KOPT-K1 (cell line): ENCODE results near the gene MXD3.
"Not testable (repeated sequence)": the region's sequence is repeated elsewhere in the genome, so short reads cannot be mapped to it uniquely, and the experiment has no call there.

Experiments
- H3K27ac ChIP-seq: fragments of 200-600 bp; sonication (generic); 2 replicates; pipeline ENCODE4 v1.5.1; 2016; ENCODE audit warnings: antibody characterized with exemption, mild to moderate bottlenecking, low read depth, low read length; ENCODE audit not compliant: poor library complexity, severe bottlenecking
- H3K36me3 ChIP-seq: fragments of 200-600 bp; sonication (generic); 2 replicates; pipeline ENCODE4 v1.5.1; 2017; ENCODE audit warnings: antibody characterized with exemption, mild to moderate bottlenecking, low read length, moderate library complexity; ENCODE audit not compliant: insufficient read depth
- H3K9me3 ChIP-seq: fragments of 200-600 bp; sonication (generic); 2 replicates; pipeline ENCODE4 v1.5.1; 2017; ENCODE audit warnings: antibody characterized with exemption, low read length, mild to moderate bottlenecking; ENCODE audit not compliant: insufficient read depth, poor library complexity, severe bottlenecking

Gene MXD3

GRCh38 chr5:177311723-177312648, at the start of gene MXD3:
Gene MXD3 (minus strand): TSS chr5:177311898. CDS start chr5:177311830, 68 bp downstream.
- Histone ChIP-seq H3K9me3 (no peaks in the 10 kb centered on the region), H3K27ac (peak within 1 kb of the TSS; percentile 93), H3K36me3 (peaks cover 38% of the 10 kb centered on the region)

GRCh38 chr5:177360740-177361139, 49.0 kb upstream of the MXD3 start:
- H3K27ac ChIP-seq = peak overlapping the region; percentile 62
- not testable (repeated sequence) for H3K9me3 ChIP-seq, H3K36me3 ChIP-seq

GRCh38 chr5:177359860-177360259, 48.2 kb upstream of the MXD3 start:
- peak overlapping the region; percentile 92 for H3K27ac ChIP-seq
- H3K9me3 ChIP-seq = no peaks in the 10 kb centered on the region

GRCh38 chr5:177359451-177359851, 47.8 kb upstream of the MXD3 start:
- H3K27ac ChIP-seq = peak overlapping the region; percentile 92
- no peaks in the 10 kb centered on the region for H3K36me3 ChIP-seq
- no peaks in the 10 kb centered on the region for H3K9me3 ChIP-seq

More at GRCh38 chr5:177359860-177360259, 48.2 kb upstream of the MXD3 start:
- H3K36me3 ChIP-seq = no peaks in the 10 kb centered on the region

- H3K9me3 ChIP-seq = no peaks in the 10 kb centered on the region
- H3K27ac ChIP-seq = peak overlapping the region; percentile 92
Observed at GRCh38 chr5:177358370-177358819, 46.7 kb upstream of the MXD3 start.

GRCh38 chr5:177357459-177358351, 46.0 kb upstream of the MXD3 start, which contains the start of gene RGS14:
Gene RGS14 (plus strand): TSS chr5:177357924. CDS start chr5:177358025, 101 bp downstream.
- peak within 1 kb of the TSS; percentile 92 for H3K27ac ChIP-seq
- H3K9me3 ChIP-seq = no peaks in the 10 kb centered on the region

More at GRCh38 chr5:177358370-177358819, 46.7 kb upstream of the MXD3 start:
- no peaks in the 10 kb centered on the region for H3K36me3 ChIP-seq

GRCh38 chr5:177357146-177357458, 45.4 kb upstream of the MXD3 start:
- Histone ChIP-seq H3K36me3 (no peaks in the 10 kb centered on the region), H3K9me3 (no peaks in the 10 kb centered on the region), H3K27ac (peak overlapping the region; percentile 92)

More at GRCh38 chr5:177357459-177358351, 46.0 kb upstream of the MXD3 start, which contains the start of gene RGS14:
- no peaks in the 10 kb centered on the region for H3K36me3 ChIP-seq

GRCh38 chr5:177356746-177357145, 45.0 kb upstream of the MXD3 start:
- Histone ChIP-seq H3K36me3 (no peaks in the 10 kb centered on the region), H3K27ac (peak overlapping the region; percentile 92), H3K9me3 (no peaks in the 10 kb centered on the region)

- Histone ChIP-seq H3K9me3 (no peaks in the 10 kb centered on the region), H3K36me3 (no peaks in the 10 kb centered on the region), H3K27ac (peak overlapping the region; percentile 42)
Observed at GRCh38 chr5:177355868-177356168, 44.1 kb upstream of the MXD3 start.

- peak overlapping the region; percentile 42 for H3K27ac ChIP-seq
- no peaks in the 10 kb centered on the region for H3K9me3 ChIP-seq
- no peaks in the 10 kb centered on the region for H3K36me3 ChIP-seq
Observed at GRCh38 chr5:177355162-177355867, 43.6 kb upstream of the MXD3 start.

- peaks cover 5% of the 10 kb centered on the region for H3K36me3 ChIP-seq
- no peaks in the 10 kb centered on the region for H3K9me3 ChIP-seq
- H3K27ac ChIP-seq = no peak overlapping the region
Observed at GRCh38 chr5:177354711-177355110, 43.0 kb upstream of the MXD3 start.

- peaks cover 10% of the 10 kb centered on the region for H3K36me3 ChIP-seq
- H3K27ac ChIP-seq = no peak overlapping the region
- no peaks in the 10 kb centered on the region for H3K9me3 ChIP-seq
Observed at GRCh38 chr5:177354256-177354655, 42.6 kb upstream of the MXD3 start.

GRCh38 chr5:177353093-177353492, 41.4 kb upstream of the MXD3 start:
- peaks cover 17% of the 10 kb centered on the region for H3K36me3 ChIP-seq
- H3K27ac ChIP-seq = no peak overlapping the region
- H3K9me3 ChIP-seq = no peaks in the 10 kb centered on the region

GRCh38 chr5:177351392-177352329, 40.0 kb upstream of the MXD3 start, which contains the start of gene LMAN2:
Gene LMAN2 (minus strand): TSS chr5:177351668. CDS start chr5:177351647, 21 bp downstream.
- Histone ChIP-seq H3K9me3 (no peaks in the 10 kb centered on the region), H3K27ac (peak within 1 kb of the TSS; percentile 88), H3K36me3 (peaks cover 30% of the 10 kb centered on the region)
